Right forelimb (tissue), 1 donor: ENCODE measurements around the gene ITFG2.
"Not testable (repeated sequence)": the region's sequence is repeated elsewhere in the genome, so short reads cannot be mapped to it uniquely, and the experiment has no call there.

Experiments
- DNase-seq: peaks from one replicate; pipeline ENCODE4 v3.0.0-alpha.2; 2018

Gene ITFG2

DNA sequence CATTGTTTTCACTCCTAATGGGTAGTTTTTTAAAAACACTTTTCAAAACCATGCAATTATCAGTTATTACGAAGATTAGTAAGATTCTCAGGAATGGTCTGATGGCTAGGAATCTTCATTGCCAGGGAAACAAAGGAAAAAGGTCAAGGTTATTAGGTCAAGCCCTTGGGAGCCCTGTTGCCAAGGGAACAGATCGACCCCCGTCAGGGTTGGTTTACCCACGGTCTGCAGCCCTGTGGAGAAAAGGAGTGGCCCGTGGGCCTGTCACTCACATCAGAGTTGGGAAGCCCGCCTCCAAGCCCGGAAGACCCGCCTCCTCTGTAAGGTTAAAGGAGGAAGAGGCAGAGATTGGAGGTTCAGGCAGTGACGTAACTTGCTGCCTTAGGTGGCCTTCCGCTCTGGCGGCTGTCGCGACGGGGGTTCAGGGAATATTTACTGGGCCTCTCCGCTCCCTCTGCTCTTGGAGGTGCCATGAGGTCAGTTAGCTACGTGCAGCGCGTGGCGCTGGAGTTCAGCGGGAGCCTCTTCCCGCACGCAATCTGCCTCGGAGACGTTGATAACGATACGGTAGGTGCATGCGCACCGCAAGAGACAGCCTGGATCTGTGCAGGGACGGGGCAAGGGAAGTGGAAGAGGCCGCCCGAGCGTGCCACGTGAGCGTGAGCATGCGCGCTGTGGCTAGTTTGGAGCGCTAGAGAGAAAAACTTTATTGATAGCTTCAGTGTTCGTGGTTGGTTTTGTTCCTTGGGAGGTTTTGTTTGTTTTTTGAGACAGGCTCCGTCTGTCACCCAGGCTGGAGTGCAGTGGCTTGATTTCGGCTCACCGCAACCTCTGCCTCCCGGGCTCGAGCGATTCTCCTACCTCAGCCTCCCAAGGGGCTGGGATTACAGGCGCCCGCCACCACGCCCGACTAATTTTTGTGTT, at the start of gene ITFG2:
ITFG2 (plus strand) TSS at position 379 of the 924 bp plus-strand sequence; CDS start at position 472, 93 bp downstream.
- peak; percentile 97 for DNase-seq

DNA sequence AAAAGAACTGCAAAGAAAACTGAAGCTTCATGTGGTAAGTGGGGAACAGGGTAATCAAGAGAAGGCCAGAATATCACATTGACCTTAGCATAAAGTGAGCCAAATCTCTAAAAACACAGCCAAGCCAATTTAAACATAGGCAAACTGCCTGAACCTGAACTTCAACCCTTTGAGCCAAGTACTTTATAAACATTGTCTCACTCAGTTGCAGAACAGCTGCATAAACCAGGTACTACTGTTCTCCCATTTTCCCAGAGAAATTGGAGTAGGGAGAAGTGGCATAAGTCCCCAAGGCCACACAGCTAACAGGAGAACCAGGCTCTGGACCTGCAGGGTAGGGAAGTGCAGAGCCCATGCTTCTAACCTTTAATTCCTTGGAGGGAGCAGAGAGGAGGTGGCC, 48.1 kb upstream of the ITFG2 start:
- no peak for DNase-seq

DNA sequence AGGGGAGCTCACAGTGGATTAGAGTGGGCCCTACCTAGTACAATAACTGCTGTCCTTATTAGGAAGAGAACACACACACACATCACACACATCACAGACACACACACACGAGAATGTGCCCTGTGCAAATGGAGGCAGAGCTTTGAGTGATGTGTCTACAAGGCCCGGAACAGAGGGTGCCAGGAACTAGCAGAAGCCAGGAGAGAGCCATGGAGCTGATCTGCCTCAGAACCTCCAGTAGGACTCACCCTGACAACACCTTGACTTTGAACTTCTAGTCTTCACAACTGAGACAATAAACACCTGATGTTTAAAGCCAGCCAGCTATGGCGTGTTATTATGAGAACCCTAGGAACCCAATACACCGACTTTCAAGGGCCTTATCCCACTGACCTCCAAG, 47.4 kb upstream of the ITFG2 start:
- DNase-seq = no peak

DNA sequence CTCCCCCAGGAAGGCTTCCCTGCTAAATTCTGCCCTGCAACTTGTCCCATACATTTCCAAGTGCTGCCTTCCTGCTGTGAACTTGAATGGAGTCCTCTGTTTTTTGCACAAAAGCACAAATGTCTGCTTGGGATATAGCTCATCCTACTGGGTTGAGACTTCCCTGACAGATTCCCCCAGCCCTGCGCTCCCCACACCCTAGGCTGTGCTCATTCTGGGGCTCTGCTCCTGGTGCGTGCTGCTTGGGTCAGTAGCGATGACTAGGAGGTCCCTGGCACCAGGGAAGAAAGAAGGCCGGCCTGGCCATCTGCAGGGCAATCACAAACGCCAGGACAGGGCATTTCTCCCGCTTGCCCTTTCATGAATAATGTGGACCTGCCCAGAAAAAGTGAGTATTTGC, 46.9 kb upstream of the ITFG2 start:
- no peak for DNase-seq

DNA sequence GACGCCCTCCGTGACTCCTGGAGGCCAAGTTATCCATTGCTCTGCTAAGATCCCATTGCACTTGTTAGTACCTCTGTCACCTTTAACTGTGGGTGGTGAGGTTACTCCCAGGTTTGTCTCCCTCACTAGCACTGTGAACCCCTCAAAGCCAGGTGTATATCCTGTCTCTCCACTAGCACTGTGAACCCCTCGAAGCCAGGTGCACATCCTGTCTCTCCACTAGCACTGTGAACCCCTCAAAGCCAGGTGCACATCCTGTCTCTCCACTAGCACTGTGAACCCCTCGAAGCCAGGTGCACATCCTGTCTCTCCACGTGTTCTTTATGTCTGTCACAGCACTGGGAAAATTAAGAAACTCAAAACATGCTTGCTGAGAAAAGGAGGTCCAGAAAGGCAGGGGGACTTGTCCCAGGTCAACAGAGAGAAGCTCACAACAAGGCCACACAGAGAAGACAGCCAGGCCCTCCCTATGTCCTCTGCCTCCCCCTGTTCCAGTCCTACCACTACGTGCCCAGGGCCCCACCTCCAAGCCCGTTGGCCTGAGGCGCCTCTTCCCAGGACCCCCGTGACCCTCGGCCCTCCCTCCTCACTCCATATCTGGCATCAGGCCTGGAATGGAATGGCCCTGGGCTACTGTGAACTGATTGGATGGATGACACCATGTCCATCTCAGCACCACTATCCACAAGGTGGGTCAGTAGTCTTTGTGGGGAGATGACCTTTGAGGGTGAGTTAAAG, 44.1 kb upstream of the ITFG2 start:
- DNase-seq = no peak

DNA sequence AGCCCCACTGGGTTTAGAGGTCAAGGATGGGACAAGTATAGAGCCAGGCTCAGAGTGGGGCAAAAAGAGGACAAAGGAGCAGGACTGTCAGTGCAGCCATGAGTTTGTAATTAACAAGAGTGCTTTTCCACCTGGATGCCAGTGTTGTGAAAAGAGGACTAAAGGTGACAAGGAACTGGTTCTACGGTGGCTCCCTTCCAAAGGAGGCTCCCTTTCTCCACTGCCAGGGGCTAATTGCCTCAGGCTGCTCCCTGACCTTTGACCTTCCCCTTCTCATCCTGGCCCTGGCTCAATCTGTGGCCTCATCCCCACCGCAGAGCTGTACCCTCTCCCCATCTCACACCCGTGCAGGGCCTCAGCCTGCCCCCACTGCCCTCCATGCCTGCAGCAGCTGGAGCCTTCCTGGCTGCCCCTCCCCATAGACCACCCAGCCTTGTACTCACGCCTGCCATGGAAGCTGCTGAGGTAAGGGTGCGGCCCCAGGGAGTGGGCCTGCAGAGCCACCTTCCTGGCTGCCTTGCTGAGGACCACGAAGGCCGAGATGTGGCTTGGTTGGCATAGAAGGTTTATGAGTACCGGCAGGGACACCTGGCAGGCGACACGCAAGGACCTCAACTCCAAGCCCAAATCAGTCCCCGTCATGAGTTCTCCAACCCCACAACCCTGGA, 42.5 kb upstream of the ITFG2 start:
- no peak for DNase-seq

DNA sequence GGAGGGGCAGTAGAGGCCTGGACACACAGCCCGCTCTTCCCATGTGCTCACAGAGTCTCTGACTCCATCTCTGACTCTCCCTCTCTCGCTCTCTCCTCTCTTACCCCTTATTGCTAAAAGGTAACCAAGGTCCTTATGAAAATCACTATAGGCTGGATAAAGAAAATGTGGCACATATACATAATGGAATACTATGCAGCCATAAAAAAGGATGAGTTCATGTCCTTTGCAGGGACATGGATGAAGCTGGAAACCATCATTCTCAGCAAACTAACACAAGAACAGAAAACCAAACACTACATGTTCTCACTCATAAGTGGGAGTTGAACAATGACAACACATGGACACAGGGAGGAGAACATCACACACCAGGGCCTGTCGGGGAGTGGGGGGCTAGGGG, 41.9 kb upstream of the ITFG2 start:
- DNase-seq = not testable (repeated sequence)

DNA sequence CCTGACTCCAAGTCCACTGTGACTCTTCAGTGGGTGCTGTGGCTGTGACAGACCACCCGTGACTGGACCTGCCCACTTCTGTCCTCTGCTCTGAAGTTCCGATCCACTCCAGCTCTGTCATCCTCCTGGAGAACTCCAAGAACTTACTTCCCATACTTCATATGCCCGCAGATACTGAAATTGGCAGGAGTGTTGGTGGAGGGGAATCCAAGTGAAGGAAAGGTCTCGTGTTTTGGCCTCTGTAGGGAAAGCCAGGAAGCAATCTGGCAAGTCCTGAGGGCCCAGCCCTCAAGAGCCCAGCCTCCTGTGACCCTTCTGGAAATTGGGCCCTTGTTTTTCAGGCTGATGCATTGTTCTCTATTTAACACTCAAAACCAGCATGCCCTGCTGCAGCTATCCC, 40.1 kb upstream of the ITFG2 start:
- no peak for DNase-seq

DNA sequence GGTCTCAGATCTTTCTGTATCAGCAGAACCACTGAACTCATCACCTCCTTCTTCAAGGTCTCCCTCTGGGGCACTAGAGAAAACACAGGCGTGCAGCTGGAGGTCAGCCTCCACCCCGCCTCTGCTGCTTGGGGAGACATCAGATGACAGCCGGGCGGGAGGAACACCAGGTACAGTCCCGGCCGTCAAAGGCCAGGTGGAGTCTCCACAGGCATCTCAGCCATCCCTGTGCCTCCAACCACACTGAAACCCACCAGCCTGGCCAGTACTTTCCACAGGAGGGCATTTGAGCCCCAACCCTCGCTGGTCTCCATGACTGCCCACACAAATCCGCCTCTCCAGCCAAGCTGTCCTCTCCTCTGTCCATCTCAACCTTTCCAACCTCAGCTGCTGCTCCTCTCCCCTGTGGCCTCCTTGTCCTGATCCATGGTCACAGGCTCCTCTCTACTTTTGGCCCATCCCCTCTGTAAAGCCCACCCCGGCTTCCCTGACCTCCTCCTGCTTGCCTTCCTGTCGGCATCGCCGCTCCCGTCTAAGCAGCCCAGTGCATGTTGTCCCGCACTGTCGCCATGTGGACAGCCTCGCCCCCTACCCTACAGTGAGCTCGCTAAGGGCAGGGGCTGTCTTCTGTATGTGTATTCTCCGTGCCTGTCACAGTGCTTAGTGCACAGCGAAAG, 39.1 kb upstream of the ITFG2 start:
- no peak for DNase-seq

DNA sequence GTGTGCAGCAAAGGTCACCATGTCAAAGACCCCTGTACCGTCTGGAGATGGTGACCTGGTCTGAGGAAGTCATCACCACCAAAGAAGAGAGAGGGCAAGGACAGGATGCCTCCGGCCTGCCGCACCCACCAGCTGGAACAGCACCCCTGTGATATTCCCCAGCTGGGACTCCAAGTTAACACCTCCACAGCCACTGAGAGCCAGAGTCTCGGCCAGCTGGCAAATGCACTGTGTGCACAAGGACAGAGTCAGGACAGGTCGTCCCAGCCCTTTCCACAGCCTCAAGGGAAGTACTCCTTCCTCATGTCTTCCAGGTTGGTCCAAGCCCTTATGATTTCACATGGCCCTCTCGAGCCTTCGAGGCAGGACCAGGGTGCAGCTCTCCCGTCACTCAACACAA, 37.0 kb upstream of the ITFG2 start:
- no peak for DNase-seq

DNA sequence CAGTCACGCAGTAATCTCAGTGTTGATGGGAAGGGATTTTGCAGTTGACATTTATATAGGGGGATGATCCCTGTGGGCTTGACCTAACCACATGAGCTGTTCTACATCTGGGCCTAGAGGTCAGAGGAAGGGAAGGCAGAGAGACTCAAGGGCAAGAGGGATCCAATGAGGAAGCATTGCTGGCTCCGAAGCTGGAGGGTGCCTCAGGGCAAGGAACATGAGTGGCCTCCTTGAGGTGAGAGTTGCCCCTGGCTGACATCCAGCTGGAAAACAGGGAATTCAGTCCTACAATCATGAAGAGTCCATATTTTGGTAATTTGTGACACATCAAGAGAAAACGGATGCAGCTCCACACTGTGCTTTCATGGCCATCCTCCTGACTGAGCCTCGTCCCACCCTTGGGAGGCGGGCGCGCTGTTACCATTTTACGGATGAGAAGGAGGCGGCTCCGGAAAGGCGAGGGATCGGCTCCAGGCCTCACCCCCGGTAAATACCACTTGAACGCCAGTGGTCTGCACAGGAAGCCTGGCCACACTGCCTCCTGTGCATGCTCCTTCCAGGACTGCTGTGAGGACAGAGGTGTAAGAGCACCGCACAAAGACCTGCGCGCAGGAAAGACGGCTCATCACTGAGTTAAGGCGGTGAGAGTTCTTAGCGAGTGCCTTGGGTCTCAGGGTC, 36.2 kb upstream of the ITFG2 start:
- DNase-seq = no peak

DNA sequence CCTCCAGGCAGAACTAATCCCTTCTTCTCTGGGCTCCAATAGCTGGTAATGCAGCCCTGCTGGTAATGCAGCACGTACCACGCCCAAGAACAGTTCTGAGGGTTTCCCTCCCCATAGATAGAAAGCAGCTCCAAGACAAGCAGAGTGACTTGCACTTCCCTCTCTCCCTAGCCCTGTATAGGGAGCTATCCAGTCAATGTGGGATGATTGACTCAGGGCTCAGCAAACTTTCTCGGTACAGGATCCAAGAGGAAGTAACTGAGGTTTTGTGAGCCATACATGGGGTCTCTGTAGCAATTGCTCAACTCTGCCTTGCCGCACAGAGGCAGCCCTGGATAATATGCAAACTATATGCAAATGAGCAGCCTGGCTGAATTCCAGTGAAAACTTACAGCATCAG, 33.2 kb upstream of the ITFG2 start:
- no peak for DNase-seq

DNA sequence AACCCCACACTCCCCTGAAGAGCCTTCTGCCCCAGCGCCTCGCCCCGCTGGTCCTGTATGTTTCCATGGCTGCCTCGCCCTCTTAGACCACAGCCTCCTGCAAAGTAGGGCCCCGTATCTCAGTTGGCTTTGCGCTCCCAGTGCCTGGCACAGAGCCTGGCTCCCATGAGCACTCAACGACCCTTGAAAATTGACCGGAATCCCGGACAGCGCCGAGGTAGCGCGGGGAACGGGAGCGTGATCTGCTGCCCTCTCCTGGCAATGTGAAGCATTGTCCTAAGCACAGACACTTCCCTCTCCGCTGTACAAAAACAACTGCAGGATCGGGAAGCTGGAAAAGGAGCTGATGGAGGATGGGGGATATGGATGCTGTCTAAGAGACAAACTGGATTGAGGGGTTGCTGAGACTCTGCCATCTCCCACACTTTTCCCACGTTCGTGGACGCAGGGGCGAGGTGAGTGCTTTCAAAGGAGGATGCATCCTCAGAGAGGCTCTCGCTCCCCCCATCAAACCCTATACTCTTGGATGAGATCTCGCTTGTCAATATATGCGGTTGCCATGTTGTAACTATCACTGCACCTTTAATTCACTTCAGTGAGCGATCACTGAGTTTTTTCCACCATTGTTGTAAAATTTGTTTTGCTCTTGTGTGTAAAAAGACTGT, 28.4 kb upstream of the ITFG2 start:
- DNase-seq = peak; percentile 78

DNA sequence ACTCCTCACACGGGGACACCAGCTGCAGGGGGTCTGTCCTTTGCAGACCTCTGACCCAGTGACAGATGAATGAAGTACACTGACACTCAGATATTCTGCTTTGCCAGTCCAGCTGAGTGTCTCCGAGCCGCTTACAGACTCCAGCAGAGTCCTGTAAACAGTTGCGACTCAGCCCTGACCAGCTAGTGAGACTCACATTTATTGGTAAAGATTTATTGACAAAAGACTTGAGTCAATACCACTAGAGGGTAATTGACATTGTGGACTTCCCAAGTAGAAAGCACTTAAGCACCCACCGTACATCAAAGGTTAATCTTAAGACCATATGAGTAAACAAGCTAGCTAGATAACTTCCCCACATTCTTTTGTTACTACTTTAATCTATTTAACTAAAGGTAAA, 27.5 kb upstream of the ITFG2 start:
- no peak for DNase-seq

DNA sequence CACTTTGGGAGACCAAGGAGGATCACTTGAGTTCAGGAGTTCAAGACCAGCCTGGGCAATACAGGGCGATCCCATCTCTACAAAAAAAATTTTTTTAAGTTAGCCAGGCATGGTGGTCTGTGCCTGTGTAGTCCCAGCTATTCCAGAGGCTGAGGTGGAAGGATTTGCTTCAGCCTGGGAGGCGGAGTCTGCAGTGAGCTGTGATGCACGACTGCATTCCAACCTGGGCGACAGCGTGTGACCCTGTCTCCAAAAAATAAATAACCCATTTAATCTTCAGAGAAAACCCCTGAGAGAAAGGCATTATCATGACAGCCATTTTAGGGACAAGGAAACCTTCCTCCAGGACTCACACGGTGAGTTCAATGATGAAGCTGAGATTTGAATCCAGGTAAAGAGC, 21.4 kb upstream of the ITFG2 start:
- no peak for DNase-seq

DNA sequence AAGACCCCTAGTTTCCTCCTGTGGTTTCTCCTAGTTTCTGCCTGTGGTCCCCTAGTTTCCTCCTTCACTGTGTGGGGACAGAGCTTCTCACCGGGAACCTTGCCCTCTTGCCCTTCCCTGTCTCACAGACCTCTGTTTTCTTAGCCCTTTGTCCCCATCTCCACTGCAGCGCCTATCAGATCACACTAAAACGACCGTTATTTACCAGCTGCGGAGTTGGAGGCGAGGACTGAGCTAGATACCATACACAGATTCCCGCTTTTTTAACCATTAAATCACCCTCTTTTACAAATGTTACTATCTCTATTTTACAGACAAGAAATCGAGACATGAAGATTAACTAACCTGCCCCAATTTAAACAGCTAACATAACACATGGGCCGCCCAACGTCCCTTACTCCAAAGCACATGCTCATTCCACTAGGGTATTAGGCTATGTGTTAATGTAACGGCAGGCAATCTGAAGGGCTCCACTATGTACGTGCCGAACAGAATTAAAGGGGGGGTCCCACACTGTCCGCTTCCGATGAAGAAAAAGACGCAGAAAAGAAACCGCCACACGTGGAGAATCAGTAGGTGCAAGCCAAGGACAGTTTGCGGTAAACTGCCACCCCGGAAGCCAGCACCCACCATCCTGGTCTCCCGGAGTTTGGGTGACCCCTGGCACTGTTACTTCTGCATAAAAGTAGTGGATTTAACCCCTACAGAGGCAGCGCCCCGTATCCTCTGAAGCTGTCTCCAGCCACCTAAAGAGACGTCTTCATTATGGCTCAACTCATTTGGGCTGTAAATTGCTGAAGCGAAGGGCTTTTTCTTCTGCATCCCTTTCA, 19.6 kb upstream of the ITFG2 start:
- DNase-seq = no peak

DNA sequence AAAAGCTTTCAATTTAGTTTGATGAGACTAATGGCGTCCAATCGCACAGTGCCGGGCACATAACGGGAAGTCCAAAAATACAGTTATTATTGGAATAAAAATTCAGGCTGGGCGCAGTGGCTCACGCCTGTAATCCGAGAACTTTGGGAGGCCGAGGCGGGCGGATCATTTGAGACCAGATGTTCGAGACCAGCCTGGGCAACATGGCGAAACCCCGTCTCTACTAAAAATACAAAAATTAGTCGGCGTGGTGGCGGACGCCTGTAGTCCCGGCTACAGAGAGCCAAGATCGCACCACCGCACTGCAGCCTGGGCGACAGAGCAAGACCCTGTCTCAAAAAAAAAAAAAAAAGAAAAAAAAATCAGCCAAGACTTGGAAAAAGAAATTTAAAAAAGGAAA, 18.9 kb upstream of the ITFG2 start:
- DNase-seq = no peak

DNA sequence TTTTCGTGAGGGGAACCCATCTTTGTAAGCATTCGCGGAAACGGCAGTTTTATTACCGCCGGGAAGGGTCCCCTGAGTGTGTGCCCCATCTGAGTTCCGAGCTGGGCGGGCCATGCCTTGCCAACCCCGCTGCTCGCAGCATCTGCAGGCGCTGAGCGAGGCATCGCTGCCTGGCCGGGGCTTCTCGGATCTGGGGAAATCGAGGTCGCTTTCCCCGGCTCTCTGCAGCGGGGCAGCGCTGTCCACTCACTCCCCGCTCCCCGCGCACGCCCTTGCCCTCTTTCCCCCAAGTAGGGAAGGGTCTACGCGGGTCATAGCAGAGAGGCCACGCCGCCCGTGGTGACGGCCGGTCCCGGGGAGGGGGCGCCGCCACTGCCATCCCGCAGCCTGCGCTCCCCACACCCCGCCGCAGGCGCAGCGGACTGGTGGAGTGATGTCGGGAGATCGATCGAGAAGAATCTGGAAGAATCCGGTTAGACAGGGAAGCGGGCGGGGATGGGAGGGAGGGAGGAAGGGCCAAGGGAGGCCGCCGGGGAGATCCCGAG, 18.2 kb upstream of the ITFG2 start:
- DNase-seq = no peak

DNA sequence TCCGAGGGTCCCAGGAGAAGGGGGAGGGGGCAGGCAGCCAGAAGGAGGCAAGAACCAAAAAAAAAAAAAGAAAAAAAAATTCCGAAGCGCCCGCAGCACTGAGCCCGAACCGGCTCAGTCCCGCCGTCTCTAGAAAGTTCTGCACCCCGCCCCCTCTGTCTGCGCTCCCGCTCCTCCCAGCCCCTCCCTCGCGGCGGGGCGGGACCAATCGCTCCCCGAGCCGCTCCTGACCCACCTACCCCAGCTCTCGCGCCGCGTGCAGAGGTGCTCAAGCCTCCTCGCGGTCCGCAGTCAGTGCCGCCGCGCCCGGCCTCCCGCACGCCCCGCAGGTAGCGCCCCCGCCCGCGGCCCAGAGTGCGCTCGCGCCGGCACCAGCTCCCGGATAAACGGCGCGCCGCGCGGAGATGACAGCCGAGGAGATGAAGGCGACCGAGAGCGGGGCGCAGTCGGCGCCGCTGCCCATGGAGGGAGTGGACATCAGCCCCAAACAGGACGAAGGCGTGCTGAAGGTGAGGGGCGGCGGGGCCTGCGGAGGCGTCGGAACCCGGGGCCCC, 17.7 kb upstream of the ITFG2 start, which contains the start of gene FKBP4:
FKBP4 (plus strand) TSS at position 235 of the 554 bp plus-strand sequence; CDS start at position 405, 170 bp downstream.
- peak; percentile 89 for DNase-seq
